GM23338 (cell line): ENCODE data around the gene SEMA7A. TPM values are rescaled to one million over a fixed set of nuclear protein-coding genes. Genes with fewer than 3 reads are reported as not detected.

Experiments
- ATAC-seq: fragments of 200-7000 bp; cut with Tn5 transposase; 3 replicates; pipeline ENCODE4 v1.9.1; 2020
- DNase-seq: peaks from one replicate; pipeline ENCODE4 v3.0.0-alpha.2; 2015; ENCODE audit warnings: low spot score
- H2AFZ ChIP-seq: fragments of 200-600 bp; sonication (generic); 2 replicates; pipeline ENCODE4 v1.8.0; 2016; ENCODE audit warnings: antibody characterized with exemption, mild to moderate bottlenecking, moderate library complexity
- H3F3A ChIP-seq: fragments of 200-600 bp; sonication (generic); replicated peaks from 2 replicates; pipeline ENCODE4 v1.8.0; 2017; ENCODE audit warnings: antibody characterized with exemption, mixed run types, low read depth
- H3K27ac ChIP-seq: fragments of 200-600 bp; sonication (generic); 2 replicates; pipeline ENCODE4 v1.6.1; 2016; ENCODE audit warnings: low read depth
- H3K27me3 ChIP-seq: fragments of 200-600 bp; sonication (generic); 2 replicates; pipeline ENCODE4 v1.8.0; 2016; ENCODE audit warnings: mild to moderate bottlenecking, mixed run types, moderate library complexity; ENCODE audit not compliant: insufficient read depth
- H3K36me3 ChIP-seq: fragments of 200-600 bp; sonication (generic); 2 replicates; pipeline ENCODE4 v1.8.0; 2016; ENCODE audit warnings: mild to moderate bottlenecking; ENCODE audit not compliant: insufficient read depth
- H3K4me1 ChIP-seq: fragments of 200-600 bp; sonication (generic); 2 replicates; pipeline ENCODE4 v1.8.0; 2016; ENCODE audit warnings: mild to moderate bottlenecking, moderate library complexity; ENCODE audit not compliant: insufficient read depth
- H3K4me2 ChIP-seq: fragments of 200-600 bp; sonication (generic); 2 replicates; pipeline ENCODE4 v1.7.1; 2017; ENCODE audit warnings: mixed run types
- H3K4me3 ChIP-seq: fragments of 200-600 bp; sonication (generic); 2 replicates; pipeline ENCODE4 v1.6.1; 2016; ENCODE audit warnings: mixed run types
- H3K79me2 ChIP-seq: fragments of 200-600 bp; sonication (generic); replicated peaks from 2 replicates; pipeline ENCODE4 v1.8.0; 2017; ENCODE audit warnings: mild to moderate bottlenecking; ENCODE audit not compliant: insufficient read depth
- H3K9me2 ChIP-seq: fragments of 200-600 bp; sonication (generic); 2 replicates; pipeline ENCODE4 v1.8.0; 2017; ENCODE audit not compliant: insufficient read depth
- H4K20me1 ChIP-seq: fragments of 200-600 bp; sonication (generic); replicated peaks from 2 replicates; pipeline ENCODE4 v1.8.0; 2017; ENCODE audit warnings: mild to moderate bottlenecking; ENCODE audit not compliant: insufficient read depth
- H3K27ac Mint-ChIP-seq: 2 replicates; pipeline ENCODE4 v1.8.0; 2020; ENCODE audit warnings: inconsistent platforms, mild to moderate bottlenecking, moderate library complexity, mixed read lengths
- H3K27me3 Mint-ChIP-seq: 3 replicates; pipeline ENCODE4 v1.8.0; 2022; ENCODE audit warnings: low read depth, mild to moderate bottlenecking, moderate library complexity, mixed read lengths, inconsistent platforms; ENCODE audit not compliant: insufficient read depth, poor library complexity
- H3K36me3 Mint-ChIP-seq: 3 replicates; pipeline ENCODE4 v1.8.0; 2021; ENCODE audit warnings: low read depth, mild to moderate bottlenecking, inconsistent platforms, moderate library complexity, mixed read lengths
- H3K4me1 Mint-ChIP-seq: 3 replicates; pipeline ENCODE4 v1.8.0; 2020; ENCODE audit warnings: mild to moderate bottlenecking, inconsistent platforms, mixed read lengths
- H3K4me3 Mint-ChIP-seq: 3 replicates; pipeline ENCODE4 v1.8.0; 2021; ENCODE audit warnings: moderate library complexity, mild to moderate bottlenecking, inconsistent platforms, mixed read lengths
- H3K9me3 Mint-ChIP-seq: 3 replicates; pipeline ENCODE4 v1.8.0; 2020; ENCODE audit warnings: moderate library complexity, mild to moderate bottlenecking, inconsistent platforms, mixed read lengths
- CREB1 ChIP-seq: fragments of 250-450 bp; sonication (Bioruptor Pico); IDR thresholded peaks from 2 replicates; pipeline ENCODE4 v1.5.0; 2020; ENCODE audit warnings: low read depth, mild to moderate bottlenecking, moderate library complexity
- EZH2 ChIP-seq: fragments of 200-600 bp; sonication (generic); IDR thresholded peaks from one replicate; pipeline ENCODE4 v1.8.0; 2017; ENCODE audit warnings: antibody characterized with exemption, mild to moderate bottlenecking, low read depth; ENCODE audit not compliant: unreplicated experiment
- JUNB ChIP-seq: IDR thresholded peaks from one replicate; pipeline ENCODE4 v1.6.1; 2016; ENCODE audit warnings: antibody characterized with exemption; ENCODE audit not compliant: unreplicated experiment
- NANOG ChIP-seq: IDR thresholded peaks from 2 replicates; pipeline ENCODE4 v1.6.1; 2016; ENCODE audit warnings: antibody characterized with exemption, borderline replicate concordance
- POLR2AphosphoS5 ChIP-seq: IDR thresholded peaks from 2 replicates; pipeline ENCODE4 v1.6.1; 2016; ENCODE audit warnings: antibody characterized with exemption, low read depth
- ZNF114 ChIP-seq: fragments of 250-450 bp; sonication (Bioruptor Pico); IDR thresholded peaks from 2 replicates; pipeline ENCODE4 v1.5.0; 2020; ENCODE audit warnings: mild to moderate bottlenecking, moderate library complexity
- ZNF331 ChIP-seq: fragments of 250-450 bp; sonication (Bioruptor Pico); IDR thresholded peaks from 2 replicates; pipeline ENCODE4 v1.5.0; 2020; ENCODE audit warnings: low read depth, mild to moderate bottlenecking, moderate library complexity
- polyA plus RNA-seq: library from polyadenylated mRNA; unstranded; fragments of >200 nt; fragmentation: Nextera tagmentation; extraction: Ambion mirVana; gene quantifications from 2 replicates; pipeline ENCODE4 v1.2.1, GENCODE V29; 2016
- total RNA-seq: library from RNA; depleted of rRNA; stranded (reverse); fragments of >200 nt; shearing (Covaris generic); gene quantifications from 2 replicates; pipeline ENCODE4 v1.2.3, GENCODE V29; 2014
- TF ChIP-seq, protein P1 (sequence below): fragments of 250-450 bp; sonication (Bioruptor Pico); IDR thresholded peaks from 2 replicates; pipeline ENCODE4 v1.5.0; 2020; ENCODE audit warnings: mild to moderate bottlenecking, moderate library complexity
- TF ChIP-seq, protein P2 (sequence below): IDR thresholded peaks from 2 replicates; pipeline ENCODE4 v1.6.1; 2016; ENCODE audit warnings: antibody characterized with exemption
- TF ChIP-seq, protein P3 (sequence below), 2 experiments: fragments of 200-600 bp in 1 of 2; sonication (generic) in 1 of 2; conservative IDR thresholded peaks; 2 replicates each; pipeline versions ENCODE4 v1.5.1 to v1.6.1; 2016 to 2017; ENCODE audit warnings: antibody characterized with exemption in 2 of 2, low read depth in 2 of 2, mild to moderate bottlenecking in 2 of 2, moderate library complexity in 1 of 2

The SEMA7A gene
- total and polyA plus RNA-seq, 2 experiments from 2014 or later: 2.0 to 14.1 TPM

DNA sequence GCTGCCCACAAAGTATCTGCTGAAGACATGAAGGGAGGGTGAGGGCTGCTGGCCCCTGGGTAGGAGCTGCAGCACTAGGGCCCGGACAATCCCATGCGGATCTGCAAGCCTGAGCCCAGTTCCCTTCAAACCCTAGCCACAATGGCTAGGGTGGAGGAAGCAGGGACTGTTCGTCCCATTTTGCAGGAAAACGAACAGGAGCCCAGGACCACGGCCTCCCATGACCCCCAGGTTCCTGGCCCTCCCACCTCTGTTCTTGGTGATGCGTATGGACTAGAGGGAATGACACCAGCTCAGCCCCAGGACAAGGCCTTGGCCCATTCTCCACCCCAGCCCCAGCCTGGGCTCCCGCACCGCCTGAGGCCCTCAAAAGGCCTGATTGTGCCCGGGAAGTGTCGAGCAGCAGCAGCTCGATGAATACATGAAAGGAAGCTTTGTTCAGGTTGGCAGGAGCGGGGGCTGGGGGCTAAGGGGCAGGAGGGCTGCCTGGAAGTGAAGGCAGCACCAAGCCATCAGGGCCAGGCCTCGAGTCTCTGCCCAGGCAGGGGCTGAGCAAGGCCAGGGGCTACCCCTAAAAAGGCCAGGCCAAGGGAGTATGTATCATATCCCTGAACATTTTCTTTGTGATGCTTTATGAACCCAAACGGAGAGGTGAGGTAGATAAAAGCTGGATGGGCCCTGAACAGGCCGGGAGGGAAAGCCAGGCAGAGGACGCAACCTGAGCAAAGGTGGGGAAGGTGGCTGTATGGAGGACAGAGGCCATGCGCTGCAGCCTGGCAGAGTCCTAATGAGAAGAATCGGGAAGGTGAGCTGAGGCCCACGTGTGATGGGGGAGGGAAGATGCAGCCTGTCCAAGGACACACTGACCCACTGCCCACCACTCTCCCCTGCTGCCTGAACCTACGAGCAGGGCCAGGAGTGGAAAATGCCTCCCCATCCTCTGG is 12.2 kb downstream of the SEMA7A start (continued):
- TF ChIP-seq, protein P1, sequence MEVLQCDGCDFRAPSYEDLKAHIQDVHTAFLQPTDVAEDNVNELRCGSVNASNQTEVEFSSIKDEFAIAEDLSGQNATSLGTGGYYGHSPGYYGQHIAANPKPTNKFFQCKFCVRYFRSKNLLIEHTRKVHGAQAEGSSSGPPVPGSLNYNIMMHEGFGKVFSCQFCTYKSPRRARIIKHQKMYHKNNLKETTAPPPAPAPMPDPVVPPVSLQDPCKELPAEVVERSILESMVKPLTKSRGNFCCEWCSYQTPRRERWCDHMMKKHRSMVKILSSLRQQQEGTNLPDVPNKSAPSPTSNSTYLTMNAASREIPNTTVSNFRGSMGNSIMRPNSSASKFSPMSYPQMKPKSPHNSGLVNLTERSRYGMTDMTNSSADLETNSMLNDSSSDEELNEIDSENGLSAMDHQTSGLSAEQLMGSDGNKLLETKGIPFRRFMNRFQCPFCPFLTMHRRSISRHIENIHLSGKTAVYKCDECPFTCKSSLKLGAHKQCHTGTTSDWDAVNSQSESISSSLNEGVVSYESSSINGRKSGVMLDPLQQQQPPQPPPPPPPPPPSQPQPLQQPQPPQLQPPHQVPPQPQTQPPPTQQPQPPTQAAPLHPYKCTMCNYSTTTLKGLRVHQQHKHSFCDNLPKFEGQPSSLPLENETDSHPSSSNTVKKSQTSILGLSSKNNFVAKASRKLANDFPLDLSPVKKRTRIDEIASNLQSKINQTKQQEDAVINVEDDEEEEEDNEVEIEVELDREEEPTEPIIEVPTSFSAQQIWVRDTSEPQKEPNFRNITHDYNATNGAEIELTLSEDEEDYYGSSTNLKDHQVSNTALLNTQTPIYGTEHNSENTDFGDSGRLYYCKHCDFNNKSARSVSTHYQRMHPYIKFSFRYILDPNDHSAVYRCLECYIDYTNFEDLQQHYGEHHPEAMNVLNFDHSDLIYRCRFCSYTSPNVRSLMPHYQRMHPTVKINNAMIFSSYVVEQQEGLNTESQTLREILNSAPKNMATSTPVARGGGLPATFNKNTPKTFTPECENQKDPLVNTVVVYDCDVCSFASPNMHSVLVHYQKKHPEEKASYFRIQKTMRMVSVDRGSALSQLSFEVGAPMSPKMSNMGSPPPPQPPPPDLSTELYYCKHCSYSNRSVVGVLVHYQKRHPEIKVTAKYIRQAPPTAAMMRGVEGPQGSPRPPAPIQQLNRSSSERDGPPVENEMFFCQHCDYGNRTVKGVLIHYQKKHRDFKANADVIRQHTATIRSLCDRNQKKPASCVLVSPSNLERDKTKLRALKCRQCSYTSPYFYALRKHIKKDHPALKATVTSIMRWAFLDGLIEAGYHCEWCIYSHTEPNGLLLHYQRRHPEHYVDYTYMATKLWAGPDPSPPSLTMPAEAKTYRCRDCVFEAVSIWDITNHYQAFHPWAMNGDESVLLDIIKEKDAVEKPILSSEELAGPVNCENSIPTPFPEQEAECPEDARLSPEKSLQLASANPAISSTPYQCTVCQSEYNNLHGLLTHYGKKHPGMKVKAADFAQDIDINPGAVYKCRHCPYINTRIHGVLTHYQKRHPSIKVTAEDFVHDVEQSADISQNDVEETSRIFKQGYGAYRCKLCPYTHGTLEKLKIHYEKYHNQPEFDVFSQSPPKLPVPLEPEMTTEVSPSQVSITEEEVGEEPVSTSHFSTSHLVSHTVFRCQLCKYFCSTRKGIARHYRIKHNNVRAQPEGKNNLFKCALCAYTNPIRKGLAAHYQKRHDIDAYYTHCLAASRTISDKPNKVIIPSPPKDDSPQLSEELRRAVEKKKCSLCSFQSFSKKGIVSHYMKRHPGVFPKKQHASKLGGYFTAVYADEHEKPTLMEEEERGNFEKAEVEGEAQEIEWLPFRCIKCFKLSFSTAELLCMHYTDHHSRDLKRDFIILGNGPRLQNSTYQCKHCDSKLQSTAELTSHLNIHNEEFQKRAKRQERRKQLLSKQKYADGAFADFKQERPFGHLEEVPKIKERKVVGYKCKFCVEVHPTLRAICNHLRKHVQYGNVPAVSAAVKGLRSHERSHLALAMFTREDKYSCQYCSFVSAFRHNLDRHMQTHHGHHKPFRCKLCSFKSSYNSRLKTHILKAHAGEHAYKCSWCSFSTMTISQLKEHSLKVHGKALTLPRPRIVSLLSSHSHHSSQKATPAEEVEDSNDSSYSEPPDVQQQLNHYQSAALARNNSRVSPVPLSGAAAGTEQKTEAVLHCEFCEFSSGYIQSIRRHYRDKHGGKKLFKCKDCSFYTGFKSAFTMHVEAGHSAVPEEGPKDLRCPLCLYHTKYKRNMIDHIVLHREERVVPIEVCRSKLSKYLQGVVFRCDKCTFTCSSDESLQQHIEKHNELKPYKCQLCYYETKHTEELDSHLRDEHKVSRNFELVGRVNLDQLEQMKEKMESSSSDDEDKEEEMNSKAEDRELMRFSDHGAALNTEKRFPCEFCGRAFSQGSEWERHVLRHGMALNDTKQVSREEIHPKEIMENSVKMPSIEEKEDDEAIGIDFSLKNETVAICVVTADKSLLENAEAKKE: no peak
- no peak for TF ChIP-seq JUNB
- TF ChIP-seq ZNF331 (CRISPR knock-in tag): no peak
- TF ChIP-seq ZNF114 (CRISPR knock-in tag): no peak
- TF ChIP-seq POLR2AphosphoS5: no peak

DNA sequence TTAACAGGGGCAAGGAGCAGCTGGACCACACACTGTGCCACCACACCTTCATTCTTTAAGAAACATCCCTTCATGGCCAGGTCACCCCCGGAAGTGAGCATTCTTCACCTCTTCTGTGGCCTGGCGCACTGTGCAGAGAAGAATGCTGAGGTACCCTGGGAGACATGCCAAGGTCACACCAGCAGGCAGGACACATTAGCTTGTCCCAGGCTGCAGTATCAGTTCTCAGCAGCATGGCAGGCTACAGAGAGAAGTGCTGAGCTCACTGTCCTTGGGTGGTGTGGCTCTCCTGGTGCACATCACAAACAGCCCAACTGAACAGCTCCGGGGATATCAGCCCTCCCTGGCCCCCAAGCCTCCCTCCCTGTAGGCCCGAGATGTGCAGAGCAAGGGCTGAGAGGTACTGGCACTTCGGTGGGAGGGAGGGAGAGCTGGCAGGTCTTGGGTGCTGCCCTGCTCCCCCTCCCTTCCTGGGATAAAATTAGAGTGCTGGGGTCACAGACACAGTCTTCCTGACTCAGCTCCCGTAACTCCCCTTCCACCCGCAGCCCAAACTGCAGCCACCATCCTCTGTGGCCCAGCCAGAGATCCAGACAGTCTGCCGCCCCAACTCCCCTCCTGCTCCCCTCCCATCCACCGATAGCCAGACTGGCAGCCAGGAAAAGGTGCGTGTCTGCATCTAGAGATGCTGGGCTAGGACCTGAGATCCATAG is 13.4 kb downstream of the SEMA7A start:
- Histone ChIP-seq H3K4me1 (peaks cover 28% of the 10 kb centered on the region), H3K36me3 (no peaks in the 10 kb centered on the region), H3K27ac (0 out of 2 replicates have a peak overlapping the region, but pooled peaks have one; percentile 19), H2AFZ (no peak overlapping the region), H3K9me2 (no peaks in the 10 kb centered on the region), H3K4me2 (no peak overlapping the region), H3K79me2 (peaks cover 21% of the 10 kb centered on the region), H4K20me1 (no peaks in the 10 kb centered on the region; the same call in none of the 2 replicates), H3F3A (no peaks in the 10 kb centered on the region), H3K4me3 (no peak overlapping the region), H3K27me3 (no peaks in the 10 kb centered on the region)
- no peak for TF ChIP-seq EZH2
- TF ChIP-seq NANOG: no peak
- TF ChIP-seq, protein P2, sequence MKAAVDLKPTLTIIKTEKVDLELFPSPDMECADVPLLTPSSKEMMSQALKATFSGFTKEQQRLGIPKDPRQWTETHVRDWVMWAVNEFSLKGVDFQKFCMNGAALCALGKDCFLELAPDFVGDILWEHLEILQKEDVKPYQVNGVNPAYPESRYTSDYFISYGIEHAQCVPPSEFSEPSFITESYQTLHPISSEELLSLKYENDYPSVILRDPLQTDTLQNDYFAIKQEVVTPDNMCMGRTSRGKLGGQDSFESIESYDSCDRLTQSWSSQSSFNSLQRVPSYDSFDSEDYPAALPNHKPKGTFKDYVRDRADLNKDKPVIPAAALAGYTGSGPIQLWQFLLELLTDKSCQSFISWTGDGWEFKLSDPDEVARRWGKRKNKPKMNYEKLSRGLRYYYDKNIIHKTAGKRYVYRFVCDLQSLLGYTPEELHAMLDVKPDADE: no peak
- TF ChIP-seq CREB1 (CRISPR knock-in tag): no peak
- TF ChIP-seq ZNF114 (CRISPR knock-in tag): no peak
- TF ChIP-seq, protein P3, sequence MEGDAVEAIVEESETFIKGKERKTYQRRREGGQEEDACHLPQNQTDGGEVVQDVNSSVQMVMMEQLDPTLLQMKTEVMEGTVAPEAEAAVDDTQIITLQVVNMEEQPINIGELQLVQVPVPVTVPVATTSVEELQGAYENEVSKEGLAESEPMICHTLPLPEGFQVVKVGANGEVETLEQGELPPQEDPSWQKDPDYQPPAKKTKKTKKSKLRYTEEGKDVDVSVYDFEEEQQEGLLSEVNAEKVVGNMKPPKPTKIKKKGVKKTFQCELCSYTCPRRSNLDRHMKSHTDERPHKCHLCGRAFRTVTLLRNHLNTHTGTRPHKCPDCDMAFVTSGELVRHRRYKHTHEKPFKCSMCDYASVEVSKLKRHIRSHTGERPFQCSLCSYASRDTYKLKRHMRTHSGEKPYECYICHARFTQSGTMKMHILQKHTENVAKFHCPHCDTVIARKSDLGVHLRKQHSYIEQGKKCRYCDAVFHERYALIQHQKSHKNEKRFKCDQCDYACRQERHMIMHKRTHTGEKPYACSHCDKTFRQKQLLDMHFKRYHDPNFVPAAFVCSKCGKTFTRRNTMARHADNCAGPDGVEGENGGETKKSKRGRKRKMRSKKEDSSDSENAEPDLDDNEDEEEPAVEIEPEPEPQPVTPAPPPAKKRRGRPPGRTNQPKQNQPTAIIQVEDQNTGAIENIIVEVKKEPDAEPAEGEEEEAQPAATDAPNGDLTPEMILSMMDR (conservative IDR thresholded peaks at IDR 0.05; ENCODE audit: low read depth in 2 of 2): no peak
- H3K9me3 Mint-ChIP-seq: no peaks in the 10 kb centered on the region
- peaks cover 5% of the 10 kb centered on the region for H3K36me3 Mint-ChIP-seq
- DNase-seq (no peak), ATAC-seq (no peak)
- H3K4me1 Mint-ChIP-seq: peaks cover 40% of the 10 kb centered on the region
- no peak overlapping the region for H3K27ac Mint-ChIP-seq
- H3K27me3 Mint-ChIP-seq: peaks cover 11% of the 10 kb centered on the region
- no peak overlapping the region for H3K4me3 Mint-ChIP-seq
